SH-SY5Y (cell line): ENCODE results near the gene AANAT.

Source experiments
- GATA2 ChIP-seq: IDR thresholded peaks from 2 replicates; pipeline ENCODE4 v1.6.1; 2011; ENCODE audit warnings: mild to moderate bottlenecking, low read depth, low read length
- GATA3 ChIP-seq: IDR thresholded peaks from 2 replicates; pipeline ENCODE4 v1.6.1; 2011; ENCODE audit warnings: low read depth, mild to moderate bottlenecking, low read length, moderate library complexity

The AANAT gene

DNA sequence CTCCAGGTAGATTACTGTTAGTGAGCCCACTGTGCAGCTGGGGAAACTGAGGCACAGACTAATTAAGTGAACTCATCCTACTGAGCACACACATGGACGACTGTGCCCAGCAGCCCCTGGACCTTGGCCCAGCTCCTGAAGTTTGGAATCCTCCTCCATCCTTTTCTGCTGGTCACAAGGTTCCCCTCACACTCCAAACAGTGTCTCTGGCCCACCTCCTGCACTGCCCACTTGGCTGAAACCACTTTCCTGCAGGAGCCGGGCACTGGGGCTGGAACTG, 30.2 kb downstream of the AANAT start:
- TF ChIP-seq GATA2 (no peak), GATA3 (no peak)

GRCh38 chr17:76497979-76498875, 30.8 kb downstream of the AANAT start:
- TF ChIP-seq GATA2 (no peak; the same call in 1 of the 2 replicates), GATA3 (no peak)

- TF ChIP-seq GATA2 (no peak), GATA3 (no peak)
These were observed 31.5 kb downstream of the AANAT start for GRCh38 chr17:76498876-76499251.

GRCh38 chr17:76499267-76499667, 31.9 kb downstream of the AANAT start:
- no peak for TF ChIP-seq GATA3
- TF ChIP-seq GATA2, result no peak

DNA sequence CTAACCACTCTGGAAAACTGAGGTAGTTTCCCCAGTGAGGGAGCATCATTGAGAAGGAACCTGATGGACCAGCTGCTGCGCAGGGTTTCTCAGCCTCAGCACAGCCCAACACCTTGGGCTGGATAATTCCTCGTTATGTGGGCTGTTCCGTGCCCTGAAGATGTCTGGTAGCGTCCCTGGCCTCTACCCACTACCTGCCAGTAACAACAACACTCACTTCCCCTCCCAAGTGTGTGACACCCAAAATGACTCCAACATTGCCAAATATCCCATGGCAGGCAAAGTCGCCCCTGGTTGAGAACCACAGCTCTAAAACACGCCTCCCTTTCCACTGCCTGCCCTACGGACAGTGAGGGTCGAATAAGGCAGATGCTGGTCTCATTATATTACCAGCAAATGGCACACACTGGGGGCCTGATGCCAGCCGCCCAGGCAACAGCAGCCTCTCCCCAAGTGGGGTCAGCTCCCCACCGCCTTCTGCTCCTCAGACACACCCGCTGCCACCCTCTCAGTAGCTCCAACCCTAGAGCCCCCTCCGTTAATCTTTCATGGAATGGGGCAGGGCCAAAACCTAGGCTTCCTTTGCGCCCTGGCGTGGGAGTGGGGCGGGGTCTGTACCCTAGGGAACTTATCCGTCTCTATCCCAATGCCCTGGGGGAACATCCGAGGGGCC, 32.8 kb downstream of the AANAT start:
- no peak for TF ChIP-seq GATA3
- no peak for TF ChIP-seq GATA2

GRCh38 chr17:76500747-76501017, 33.3 kb downstream of the AANAT start:
- TF ChIP-seq GATA2 (no peak), GATA3 (no peak)

DNA sequence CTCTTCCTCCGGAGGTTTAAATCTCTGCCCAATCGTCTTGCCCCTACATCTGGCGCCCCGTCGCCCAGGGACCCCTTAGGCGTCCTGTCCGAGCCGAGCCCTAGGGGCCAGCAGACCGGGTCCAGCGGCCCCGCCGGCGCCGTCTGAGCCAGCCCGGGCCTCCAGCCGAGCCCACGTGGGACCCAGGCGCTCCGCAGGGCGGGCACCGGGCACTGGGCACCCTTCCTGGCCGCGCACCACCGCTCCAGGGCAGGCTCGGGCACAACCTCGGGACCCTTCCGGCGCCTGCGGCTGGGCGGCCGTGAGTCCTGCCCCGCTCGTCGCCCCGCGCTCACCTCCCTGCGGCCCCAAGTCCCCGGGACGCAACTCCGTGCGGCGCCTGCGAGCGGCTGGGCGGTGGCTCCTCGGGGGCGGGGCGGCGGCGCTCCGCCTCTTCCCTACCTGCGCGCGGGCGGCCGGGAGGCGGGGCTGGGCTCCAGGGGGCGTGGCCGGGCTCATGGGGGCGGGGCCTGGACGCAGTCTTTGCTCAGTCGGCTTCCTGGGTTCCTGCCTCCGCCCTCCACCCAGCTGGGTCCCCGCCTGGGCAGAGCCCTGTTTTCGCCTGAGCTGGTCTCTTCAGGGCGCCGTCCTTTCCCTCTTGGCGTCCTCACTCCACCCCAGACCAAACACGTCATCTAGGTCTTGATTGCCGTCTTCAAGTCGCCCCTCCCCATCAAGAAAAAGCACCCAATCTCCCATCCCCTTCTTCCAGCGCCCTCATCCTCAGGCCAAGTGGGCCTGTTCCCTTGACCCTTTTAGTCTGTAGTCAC, 33.8 kb downstream of the AANAT start, which contains the start of gene RHBDF2:
RHBDF2 (minus strand) TSS at position 406 of the 809 bp plus-strand sequence. CDS start 19,899 bp downstream, outside the sequence.
- TF ChIP-seq GATA3 (no peak), GATA2 (no peak)

DNA sequence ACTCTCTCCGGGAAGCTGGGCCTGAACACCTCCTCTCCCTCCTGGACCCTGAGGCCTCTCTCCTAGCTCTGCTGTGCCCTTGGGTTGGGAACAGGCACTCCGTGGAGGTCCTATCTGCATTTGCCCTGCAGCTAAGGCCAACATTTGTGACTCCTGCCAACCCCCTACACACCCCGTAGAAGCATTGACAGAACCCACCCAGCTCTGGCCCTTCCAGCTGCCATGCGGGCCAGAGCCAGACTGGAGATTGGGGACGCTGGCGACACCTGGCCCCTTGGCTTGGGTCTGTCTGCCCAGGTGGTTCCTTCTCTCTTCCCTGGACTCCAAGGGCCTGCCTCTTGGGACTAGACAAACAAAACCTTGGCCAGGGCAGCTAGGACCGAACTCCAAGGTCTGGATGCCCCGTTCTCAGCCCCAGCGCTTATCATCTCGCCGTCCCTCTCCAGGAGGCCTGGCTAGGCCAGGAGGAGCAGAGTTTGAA, 34.5 kb downstream of the AANAT start:
- no peak for TF ChIP-seq GATA2
- no peak for TF ChIP-seq GATA3

GRCh38 chr17:76502341-76503211, 35.2 kb downstream of the AANAT start:
- TF ChIP-seq GATA2, result no peak
- TF ChIP-seq GATA3, result no peak

DNA sequence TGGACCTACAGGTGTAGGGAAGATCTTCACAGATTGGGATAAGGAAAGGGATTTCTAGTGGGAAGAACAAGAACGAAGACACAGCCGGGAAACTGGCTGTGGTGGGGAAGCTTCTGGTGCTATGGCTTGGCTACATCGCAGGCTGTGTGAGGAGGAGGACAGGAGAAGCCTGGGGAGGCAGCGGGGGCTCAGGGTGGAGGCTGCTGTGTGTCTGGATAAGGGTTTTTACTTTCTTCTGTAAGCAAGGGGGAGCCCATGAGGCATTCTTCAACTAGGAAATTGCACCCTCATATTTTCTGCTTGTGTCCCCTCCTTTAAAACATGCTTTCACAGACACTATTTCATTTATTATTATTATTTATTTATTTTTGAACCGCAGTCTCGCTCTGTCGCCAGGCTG, 36.7 kb downstream of the AANAT start:
- TF ChIP-seq GATA3 (no peak), GATA2 (no peak)

DNA sequence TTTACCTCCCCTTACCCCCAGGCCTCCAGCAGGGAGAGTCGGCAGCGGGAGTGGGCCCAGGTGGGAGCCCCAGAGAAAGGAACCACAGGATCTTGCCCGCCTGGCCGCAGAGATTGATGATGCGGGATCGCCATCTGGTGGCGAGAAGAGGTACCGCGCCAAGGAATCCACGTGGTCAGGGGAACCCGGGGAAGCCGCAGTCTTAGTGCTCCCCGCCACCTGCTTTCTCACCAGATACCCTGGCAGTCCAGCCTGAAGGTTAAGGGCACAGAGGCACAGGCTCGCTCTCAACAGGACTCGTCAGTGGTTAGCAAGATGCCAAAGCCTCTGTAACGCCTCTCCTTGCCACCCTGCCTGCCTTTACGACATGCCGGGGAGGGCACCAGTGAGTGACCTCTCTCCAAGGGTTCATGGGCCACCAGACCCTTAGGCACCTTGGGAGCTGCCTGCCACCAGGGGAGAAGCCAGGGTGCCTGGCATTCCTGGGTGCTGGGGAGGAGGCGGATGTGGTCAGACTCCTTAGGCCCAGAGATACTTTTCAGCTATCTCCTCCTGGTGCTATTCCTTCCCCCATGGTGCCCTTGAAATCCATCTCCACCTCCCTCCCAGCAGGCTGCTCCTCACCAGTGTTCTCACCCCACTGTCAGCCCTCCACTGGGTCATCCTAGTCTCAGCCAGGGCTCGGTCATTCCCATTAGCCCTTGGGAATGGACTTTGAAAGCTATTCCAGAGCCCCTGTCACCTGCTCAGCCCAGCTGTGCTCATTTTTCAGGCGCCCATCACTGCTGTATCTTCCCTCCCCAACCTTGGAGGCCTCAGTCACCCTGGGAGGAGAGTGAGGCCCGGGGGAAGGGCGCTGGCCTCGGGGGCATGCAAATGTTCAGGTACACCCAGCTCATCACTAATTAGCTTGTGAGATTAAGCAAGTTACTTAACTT, 39.3 kb downstream of the AANAT start:
- TF ChIP-seq GATA3, result no peak
- TF ChIP-seq GATA2, result no peak

DNA sequence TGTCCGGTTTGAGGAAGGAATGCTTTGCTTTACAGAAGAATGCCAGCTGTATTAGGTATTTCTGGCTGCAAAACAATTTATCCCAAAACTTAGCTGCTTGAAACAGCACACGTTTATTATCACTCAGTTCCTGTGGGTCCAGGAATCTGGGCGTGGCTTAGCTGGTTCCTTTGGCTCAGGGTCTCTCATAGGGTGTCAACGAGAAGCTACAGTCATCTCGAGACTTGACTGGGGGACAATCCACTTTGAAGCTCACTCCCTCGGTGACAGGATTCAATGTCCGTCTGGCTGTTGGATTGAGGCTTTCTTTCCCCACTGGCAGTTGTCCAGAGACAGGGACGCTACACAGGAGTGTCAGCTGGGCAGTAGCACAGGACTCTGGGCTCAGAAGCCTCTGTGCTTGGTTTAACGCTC, 43.4 kb downstream of the AANAT start:
- no peak for TF ChIP-seq GATA2
- no peak for TF ChIP-seq GATA3
